Neural progenitor cell (in vitro differentiated cells): Measurements from ENCODE around the gene TM9SF4. TPM values are rescaled to one million over a fixed set of nuclear protein-coding genes. Genes with fewer than 3 reads are reported as not detected.
A peak's percentile ranks its signal among the peaks of the same experiment; 100 is the strongest.
"Not testable (repeated sequence)": the region's sequence is repeated elsewhere in the genome, so short reads cannot be mapped to it uniquely, and the experiment has no call there.

ENCODE experiments used
- DNase-seq: peaks from one replicate; pipeline ENCODE4 v3.0.0-alpha.2; 2016; ENCODE audit warnings: low spot score
- H2AFZ ChIP-seq: fragments of 200-600 bp; sonication (generic); replicated peaks from 2 replicates; pipeline ENCODE4 v1.6.1; 2016; ENCODE audit warnings: antibody characterized with exemption
- H3F3A ChIP-seq: fragments of 200-600 bp; sonication (generic); 2 replicates; pipeline ENCODE4 v1.6.1; 2016; ENCODE audit warnings: antibody characterized with exemption, low read depth
- H3K27ac ChIP-seq: fragments of 200-600 bp; sonication (generic); 2 replicates; pipeline ENCODE4 v1.5.1; 2016; ENCODE audit warnings: mild to moderate bottlenecking
- H3K27me3 ChIP-seq: fragments of 200-600 bp; sonication (generic); 2 replicates; pipeline ENCODE4 v1.6.1; 2016; ENCODE audit warnings: mild to moderate bottlenecking, moderate library complexity
- H3K36me3 ChIP-seq: fragments of 200-600 bp; sonication (generic); 2 replicates; pipeline ENCODE4 v1.5.1; 2016
- H3K4me1 ChIP-seq: fragments of 200-600 bp; sonication (generic); 2 replicates; pipeline ENCODE4 v1.6.1; 2016; ENCODE audit warnings: mixed run types
- H3K4me2 ChIP-seq: fragments of 200-600 bp; sonication (generic); 2 replicates; pipeline ENCODE4 v1.6.1; 2016
- H3K4me3 ChIP-seq: fragments of 200-600 bp; sonication (generic); 2 replicates; pipeline ENCODE4 v1.5.1; 2016
- H3K79me2 ChIP-seq: fragments of 200-600 bp; sonication (generic); 2 replicates; pipeline ENCODE4 v1.6.1; 2016; ENCODE audit warnings: low read depth
- H3K9ac ChIP-seq: fragments of 200-600 bp; sonication (generic); 2 replicates; pipeline ENCODE4 v1.6.1; 2016
- H3K9me3 ChIP-seq: fragments of 200-600 bp; sonication (generic); 2 replicates; pipeline ENCODE4 v1.5.1; 2016; ENCODE audit warnings: low read depth
- H4K20me1 ChIP-seq: fragments of 200-600 bp; sonication (generic); 2 replicates; pipeline ENCODE4 v1.6.1; 2016; ENCODE audit warnings: low read depth
- H3K27ac Mint-ChIP-seq: 3 replicates; pipeline ENCODE4 v1.8.0; 2021; ENCODE audit warnings: mixed read lengths
- H3K27me3 Mint-ChIP-seq: 2 replicates; pipeline ENCODE4 v1.8.0; 2022; ENCODE audit warnings: low read depth, mild to moderate bottlenecking, inconsistent platforms, moderate library complexity, mixed read lengths; ENCODE audit not compliant: insufficient read depth
- H3K36me3 Mint-ChIP-seq: 3 replicates; pipeline ENCODE4 v1.8.0; 2021; ENCODE audit warnings: mixed read lengths
- H3K4me1 Mint-ChIP-seq: 3 replicates; pipeline ENCODE4 v1.8.0; 2021; ENCODE audit warnings: mixed read lengths
- H3K4me3 Mint-ChIP-seq: 3 replicates; pipeline ENCODE4 v1.8.0; 2021; ENCODE audit warnings: mild to moderate bottlenecking, moderate library complexity, mixed read lengths
- H3K9me3 Mint-ChIP-seq: 3 replicates; pipeline ENCODE4 v1.8.0; 2020; ENCODE audit warnings: mixed read lengths
- CTCF ChIP-seq: fragments of 200-600 bp; sonication (generic); IDR thresholded peaks from 2 replicates; pipeline ENCODE4 v1.5.1; 2017; ENCODE audit warnings: antibody characterized with exemption, mild to moderate bottlenecking
- EZH2 ChIP-seq: fragments of 200-600 bp; sonication (generic); IDR thresholded peaks from 2 replicates; pipeline ENCODE4 v1.6.1; 2017; ENCODE audit warnings: antibody characterized with exemption, mild to moderate bottlenecking, moderate library complexity
- EZH2phosphoT487 ChIP-seq: fragments of 200-600 bp; sonication (generic); IDR thresholded peaks from 2 replicates; pipeline ENCODE4 v1.6.1; 2017; ENCODE audit warnings: antibody characterized with exemption
- total RNA-seq: library from RNA; depleted of rRNA; stranded (reverse); fragments of >200 nt; gene quantifications from 2 replicates; pipeline ENCODE4 v1.2.3, GENCODE V29; 2015; ENCODE audit warnings: low replicate concordance

Gene TM9SF4
- total RNA-seq, 1 donor from 2014 or later: 27.9 TPM

GRCh38 chr20:32168184-32168910 is 58.8 kb downstream of the TM9SF4 start:
- Mint-ChIP-seq H3K4me3 (no peak overlapping the region), H3K27ac (peak overlapping the region; percentile 35), H3K4me1 (peaks cover 10% of the 10 kb centered on the region), H3K27me3 (peaks cover 3% of the 10 kb centered on the region), H3K9me3 (no peaks in the 10 kb centered on the region), H3K36me3 (peaks cover 18% of the 10 kb centered on the region)
- H3K4me2 ChIP-seq: peak overlapping the region; percentile 32
- no peak overlapping the region for H3K9ac ChIP-seq
- no peaks in the 10 kb centered on the region for H3K27me3 ChIP-seq
- no peak overlapping the region for H2AFZ ChIP-seq
- H3K36me3 ChIP-seq: no peaks in the 10 kb centered on the region
- peak; percentile 57 for DNase-seq
- H4K20me1 ChIP-seq: peaks cover 7% of the 10 kb centered on the region
- H3K27ac ChIP-seq: no peak overlapping the region
- H3K4me3 ChIP-seq: no peak overlapping the region
- H3K9me3 ChIP-seq: no peaks in the 10 kb centered on the region
- peaks cover 13% of the 10 kb centered on the region for H3F3A ChIP-seq
- H3K79me2 ChIP-seq: no peaks in the 10 kb centered on the region
- H3K4me1 ChIP-seq: peaks cover 6% of the 10 kb centered on the region
- no peak for TF ChIP-seq EZH2phosphoT487
- no peak for TF ChIP-seq CTCF
- TF ChIP-seq EZH2: no peak

GRCh38 chr20:32177696-32178095 is 68.2 kb downstream of the TM9SF4 start:
- H3K9me3 Mint-ChIP-seq, H3K4me2 ChIP-seq, H3K27me3 Mint-ChIP-seq, H3K4me3 Mint-ChIP-seq, H3K27ac ChIP-seq, H2AFZ ChIP-seq, H3F3A ChIP-seq, DNase-seq, H3K4me1 ChIP-seq, H3K79me2 ChIP-seq, H3K9me3 ChIP-seq, H3K9ac ChIP-seq, H3K27ac Mint-ChIP-seq, H3K36me3 Mint-ChIP-seq, H3K4me3 ChIP-seq, H3K27me3 ChIP-seq, H3K4me1 Mint-ChIP-seq, H4K20me1 ChIP-seq, H3K36me3 ChIP-seq: not testable (repeated sequence)

- Histone ChIP-seq H4K20me1 (no peaks in the 10 kb centered on the region), H3K27ac (no peak overlapping the region), H3K4me3 (no peak overlapping the region), H3K79me2 (no peaks in the 10 kb centered on the region), H3K4me1 (no peaks in the 10 kb centered on the region), H3K27me3 (no peaks in the 10 kb centered on the region), H2AFZ (no peak overlapping the region), H3K9me3 (no peaks in the 10 kb centered on the region), H3K4me2 (no peak overlapping the region), H3F3A (no peaks in the 10 kb centered on the region), H3K9ac (no peak overlapping the region), H3K36me3 (no peaks in the 10 kb centered on the region)
- H3K27me3 Mint-ChIP-seq: peaks cover 5% of the 10 kb centered on the region
- no peak for DNase-seq
- no peak overlapping the region for H3K27ac Mint-ChIP-seq
- no peak for TF ChIP-seq EZH2phosphoT487
- no peak for TF ChIP-seq CTCF
- no peak for TF ChIP-seq EZH2
- no peak overlapping the region for H3K4me3 Mint-ChIP-seq
- peaks cover 7% of the 10 kb centered on the region for H3K36me3 Mint-ChIP-seq
- H3K9me3 Mint-ChIP-seq: peaks cover 7% of the 10 kb centered on the region
- no peaks in the 10 kb centered on the region for H3K4me1 Mint-ChIP-seq
Observed at GRCh38 chr20:32179515-32179914, 70.0 kb downstream of the TM9SF4 start.

- Histone ChIP-seq H3K9me3 (no peaks in the 10 kb centered on the region), H2AFZ (no peak overlapping the region), H3K36me3 (no peaks in the 10 kb centered on the region), H3K4me2 (no peak overlapping the region), H3K9ac (no peak overlapping the region), H3K4me3 (no peak overlapping the region), H3K79me2 (no peaks in the 10 kb centered on the region), H3K27ac (no peak overlapping the region), H3K27me3 (no peaks in the 10 kb centered on the region), H3F3A (no peaks in the 10 kb centered on the region), H3K4me1 (no peaks in the 10 kb centered on the region), H4K20me1 (no peaks in the 10 kb centered on the region)
- Mint-ChIP-seq H3K4me1 (no peaks in the 10 kb centered on the region), H3K36me3 (peaks cover 4% of the 10 kb centered on the region), H3K9me3 (peaks cover 3% of the 10 kb centered on the region), H3K4me3 (no peak overlapping the region), H3K27me3 (peaks cover 5% of the 10 kb centered on the region), H3K27ac (no peak overlapping the region)
- no peak for DNase-seq
- TF ChIP-seq EZH2phosphoT487 (no peak), EZH2 (no peak), CTCF (no peak)
Observed at GRCh38 chr20:32179934-32180333, 70.4 kb downstream of the TM9SF4 start.
